GM13977 (cell line): ENCODE results near the gene ADSS2.

Experiments
- DNase-seq: peaks from one replicate; pipeline ENCODE4 v3.0.0; 2012; ENCODE audit warnings: low spot score
- CTCF ChIP-seq: IDR thresholded peaks from 2 replicates; pipeline ENCODE4 v1.5.1; 2012; ENCODE audit warnings: mild to moderate bottlenecking, control low read depth; ENCODE audit not compliant: insufficient read depth; ENCODE audit errors: extremely low read depth, missing control alignments
- in situ Hi-C: fragments of 300-500 bp; cut with MboI; formaldehyde crosslinking; loops from one replicate; pipeline ENCODE4 v1.12.0; 2022; ENCODE audit warnings: low sequenced_read_pairs, low pct_unique_long_range_greater_than_20kb, mixed read lengths, inconsistent platforms; ENCODE audit not compliant: unreplicated experiment

The ADSS2 gene

DNA sequence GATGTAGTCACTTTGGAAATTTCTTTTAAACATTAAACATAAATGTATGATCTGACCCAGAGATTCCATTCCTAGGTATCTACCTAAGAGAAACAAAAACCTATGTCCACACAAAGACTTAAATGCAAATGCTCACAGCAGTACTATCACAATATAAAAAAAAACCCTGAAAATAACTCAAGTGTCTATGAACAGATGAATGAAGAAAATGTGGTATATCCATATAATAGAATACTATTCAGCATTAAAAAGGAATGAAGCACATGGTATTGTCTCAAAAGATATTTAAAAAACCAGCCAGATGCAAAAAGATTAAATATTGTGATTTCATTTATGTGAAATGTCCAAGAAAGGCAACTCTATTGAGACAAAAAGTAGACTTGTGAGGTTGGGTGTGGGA, 48.3 kb downstream of the ADSS2 start:
- no peak for TF ChIP-seq CTCF
- in situ Hi-C loops: no loop called here
- DNase-seq: no peak

GRCh38 chr1:244400974-244401373, 50.7 kb downstream of the ADSS2 start:
- no peak for TF ChIP-seq CTCF
- DNase-seq: no peak
- in situ Hi-C loops: no loop called here

- in situ Hi-C loops: no loop called here
- no peak for TF ChIP-seq CTCF
- no peak for DNase-seq
Measured at GRCh38 chr1:244397131-244397530, 54.6 kb downstream of the ADSS2 start.

GRCh38 chr1:244395965-244396364, 55.7 kb downstream of the ADSS2 start:
- in situ Hi-C loops: no loop called here
- no peak for DNase-seq
- TF ChIP-seq CTCF: no peak

GRCh38 chr1:244394826-244395765, 56.6 kb downstream of the ADSS2 start:
- no peak for TF ChIP-seq CTCF
- in situ Hi-C loops: no loop called here
- DNase-seq: no peak

- no peak for TF ChIP-seq CTCF
- in situ Hi-C loops: no loop called here
- no peak for DNase-seq
Measured at GRCh38 chr1:244394346-244394745, 57.4 kb downstream of the ADSS2 start.
